ENCODE data around the gene ANKRD62.
"Not testable (repeated sequence)": the region's sequence is repeated elsewhere in the genome, so short reads cannot be mapped to it uniquely, and the experiment has no call there.

GRCh38 chr18:12071066-12071465, 22.6 kb upstream of the ANKRD62 start:
- TF ChIP-seq, protein P1, sequence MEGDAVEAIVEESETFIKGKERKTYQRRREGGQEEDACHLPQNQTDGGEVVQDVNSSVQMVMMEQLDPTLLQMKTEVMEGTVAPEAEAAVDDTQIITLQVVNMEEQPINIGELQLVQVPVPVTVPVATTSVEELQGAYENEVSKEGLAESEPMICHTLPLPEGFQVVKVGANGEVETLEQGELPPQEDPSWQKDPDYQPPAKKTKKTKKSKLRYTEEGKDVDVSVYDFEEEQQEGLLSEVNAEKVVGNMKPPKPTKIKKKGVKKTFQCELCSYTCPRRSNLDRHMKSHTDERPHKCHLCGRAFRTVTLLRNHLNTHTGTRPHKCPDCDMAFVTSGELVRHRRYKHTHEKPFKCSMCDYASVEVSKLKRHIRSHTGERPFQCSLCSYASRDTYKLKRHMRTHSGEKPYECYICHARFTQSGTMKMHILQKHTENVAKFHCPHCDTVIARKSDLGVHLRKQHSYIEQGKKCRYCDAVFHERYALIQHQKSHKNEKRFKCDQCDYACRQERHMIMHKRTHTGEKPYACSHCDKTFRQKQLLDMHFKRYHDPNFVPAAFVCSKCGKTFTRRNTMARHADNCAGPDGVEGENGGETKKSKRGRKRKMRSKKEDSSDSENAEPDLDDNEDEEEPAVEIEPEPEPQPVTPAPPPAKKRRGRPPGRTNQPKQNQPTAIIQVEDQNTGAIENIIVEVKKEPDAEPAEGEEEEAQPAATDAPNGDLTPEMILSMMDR (IDR thresholded peaks at IDR 0.05; ENCODE audit: low read depth, low read length) = not testable (repeated sequence)
- not testable (repeated sequence) for TF ChIP-seq EZH2phosphoT487 (IDR thresholded peaks at IDR 0.05; ENCODE audit: low read depth)

All from OCI-LY3 (cell line).